HG02938 (cell line): Measurements from ENCODE around the gene SRI.
"Not testable (repeated sequence)": the region's sequence is repeated elsewhere in the genome, so short reads cannot be mapped to it uniquely, and the experiment has no call there.

ENCODE experiments used
- ATAC-seq: cut with Tn5 transposase; IDR thresholded peaks from one replicate; pipeline ENCODE4 v1.9.1; 2021; ENCODE audit warnings: mild to moderate bottlenecking, moderate library complexity; ENCODE audit not compliant: unreplicated experiment

The SRI gene

DNA sequence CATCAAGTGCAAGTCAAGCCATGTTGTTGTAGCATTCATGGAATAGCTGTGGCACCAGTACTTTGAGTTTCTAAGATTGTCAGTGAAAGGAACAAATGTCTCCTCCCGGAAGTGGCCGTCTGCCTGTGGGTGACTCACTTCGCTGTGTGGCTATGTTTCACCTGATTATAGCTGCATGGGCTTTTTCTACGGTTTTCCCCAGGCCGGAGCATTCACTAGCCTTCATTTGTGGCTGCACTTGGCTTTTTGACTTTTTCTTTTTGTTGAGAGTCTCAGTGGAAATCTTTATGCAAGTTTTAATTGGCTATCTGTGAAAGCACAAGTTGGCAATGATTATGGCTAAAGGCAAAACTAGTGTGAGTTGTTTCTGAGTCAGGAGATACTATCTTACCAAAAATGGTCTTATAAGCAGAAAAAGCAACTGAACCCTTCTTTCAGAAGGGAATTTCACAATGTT lies 35.0 kb downstream of the SRI start:
- no peak for ATAC-seq

- ATAC-seq = no peak
Measured at GRCh38 chr7:88183051-88183450, 36.8 kb downstream of the SRI start.

GRCh38 chr7:88176190-88176589 lies 43.6 kb downstream of the SRI start:
- ATAC-seq = no peak

DNA sequence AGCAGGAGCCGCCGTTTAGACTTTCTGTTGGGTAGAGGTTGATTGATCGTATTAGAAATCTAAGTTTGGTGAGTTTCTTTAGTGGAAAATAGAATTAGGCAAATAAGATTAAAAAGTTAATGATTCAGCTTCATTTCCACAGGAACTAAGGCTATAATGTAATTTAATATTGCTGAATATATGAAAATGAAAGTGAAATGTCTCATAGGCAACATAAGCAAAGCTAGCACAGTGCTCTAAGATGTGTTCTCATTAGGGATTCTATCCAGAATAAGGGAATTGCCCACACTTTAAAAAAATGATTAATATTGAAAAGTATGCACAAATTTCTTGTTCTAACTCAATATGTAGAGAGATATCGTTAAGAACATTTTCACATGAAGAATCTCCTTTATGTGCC lies 47.0 kb downstream of the SRI start:
- no peak for ATAC-seq

DNA sequence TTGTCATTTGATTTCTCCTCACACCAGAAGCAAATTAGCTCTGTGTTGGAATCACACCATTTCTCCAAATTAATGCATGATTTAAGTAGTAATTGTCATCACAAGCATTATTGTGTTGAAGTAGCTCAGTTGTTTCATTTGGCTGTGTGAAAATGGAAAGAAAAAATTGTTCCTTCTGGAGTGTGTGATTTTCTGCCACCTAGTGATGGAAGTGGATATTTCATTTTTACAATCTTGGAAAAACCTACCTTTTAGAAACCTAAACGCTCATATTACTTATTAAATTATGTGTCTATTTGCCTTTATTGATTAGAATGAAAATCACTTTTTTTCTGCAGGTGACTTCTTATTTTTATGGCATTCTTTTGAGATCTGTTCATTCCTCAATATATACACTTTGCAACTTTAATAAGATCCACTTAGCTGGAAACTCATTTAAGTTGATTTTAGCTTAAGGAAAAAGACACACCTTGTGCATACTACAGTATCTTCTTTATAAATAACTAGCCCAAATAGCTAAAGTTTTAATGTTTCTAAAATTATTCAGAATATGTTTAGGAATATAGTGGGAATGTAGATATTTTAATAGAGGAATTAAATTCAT lies 50.0 kb downstream of the SRI start:
- ATAC-seq = no peak

- ATAC-seq = no peak
Measured at GRCh38 chr7:88167721-88168120, 52.1 kb downstream of the SRI start.

GRCh38 chr7:88167223-88167622 lies 52.6 kb downstream of the SRI start:
- no peak for ATAC-seq

DNA sequence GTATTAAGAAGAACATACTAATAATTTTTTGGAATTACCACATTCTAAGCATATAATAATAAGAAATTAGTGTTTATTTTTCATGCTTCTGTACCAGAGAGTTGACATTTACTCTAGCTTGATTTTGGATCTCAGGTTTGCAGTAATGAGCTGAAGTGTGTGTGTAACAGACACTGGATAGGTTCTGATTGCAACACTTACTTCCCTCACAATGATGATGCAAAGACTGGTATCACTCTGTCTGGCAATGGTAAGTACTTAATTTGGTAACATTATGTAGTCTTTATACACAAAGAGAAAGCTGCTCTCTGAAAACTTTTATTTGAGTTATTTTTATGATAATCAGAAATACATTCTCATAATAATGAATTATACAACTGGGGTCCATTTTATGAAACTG lies 54.1 kb downstream of the SRI start:
- ATAC-seq = no peak

GRCh38 chr7:88159741-88160140 lies 60.1 kb downstream of the SRI start:
- not testable (repeated sequence) for ATAC-seq

DNA sequence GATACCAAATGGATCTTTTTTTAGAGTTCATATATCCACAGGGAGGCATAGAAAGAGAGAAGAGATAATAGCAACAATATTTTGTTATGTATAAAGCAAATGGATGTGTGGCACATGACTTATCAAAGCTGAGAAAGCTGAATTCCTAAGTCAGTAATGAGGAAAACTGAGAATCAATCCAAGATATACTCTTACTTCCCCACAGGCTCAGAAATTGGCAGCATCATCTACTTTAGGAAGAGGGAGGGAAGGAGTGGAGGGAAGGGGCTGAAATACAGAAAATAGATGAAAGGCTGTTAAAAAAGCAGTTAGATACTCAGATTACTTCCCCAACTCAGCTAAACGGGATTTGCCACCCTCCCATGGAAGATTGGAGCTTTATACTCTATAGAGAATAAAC lies 63.5 kb downstream of the SRI start:
- no peak for ATAC-seq

DNA sequence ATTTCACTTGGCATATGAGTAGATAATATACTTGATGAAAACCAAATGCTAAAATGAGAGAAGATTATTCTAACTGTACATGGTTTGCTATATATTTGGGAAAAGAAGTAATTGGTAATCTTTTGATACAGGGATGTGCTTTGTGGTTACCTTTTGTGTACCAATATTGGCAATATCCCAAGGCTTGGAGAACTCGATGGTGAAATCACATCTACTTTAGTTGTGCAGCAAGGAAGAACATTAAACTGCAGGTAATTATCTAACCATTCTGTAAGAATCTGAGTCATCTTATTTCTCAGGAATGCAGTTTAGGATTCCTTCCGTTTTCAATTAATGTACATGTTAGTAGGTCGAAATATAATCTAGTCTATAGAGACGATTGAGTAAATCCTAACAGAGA lies 64.1 kb downstream of the SRI start:
- ATAC-seq = no peak
